GM18502 (cell line): ENCODE results near the gene ZCWPW1.
"Not testable (repeated sequence)": the region's sequence is repeated elsewhere in the genome, so short reads cannot be mapped to it uniquely, and the experiment has no call there.

Experiments used
- ATAC-seq: cut with Tn5 transposase; IDR thresholded peaks from one replicate; pipeline ENCODE4 v1.9.1; 2021; ENCODE audit warnings: mild to moderate bottlenecking; ENCODE audit not compliant: unreplicated experiment, poor library complexity

ZCWPW1 gene

DNA sequence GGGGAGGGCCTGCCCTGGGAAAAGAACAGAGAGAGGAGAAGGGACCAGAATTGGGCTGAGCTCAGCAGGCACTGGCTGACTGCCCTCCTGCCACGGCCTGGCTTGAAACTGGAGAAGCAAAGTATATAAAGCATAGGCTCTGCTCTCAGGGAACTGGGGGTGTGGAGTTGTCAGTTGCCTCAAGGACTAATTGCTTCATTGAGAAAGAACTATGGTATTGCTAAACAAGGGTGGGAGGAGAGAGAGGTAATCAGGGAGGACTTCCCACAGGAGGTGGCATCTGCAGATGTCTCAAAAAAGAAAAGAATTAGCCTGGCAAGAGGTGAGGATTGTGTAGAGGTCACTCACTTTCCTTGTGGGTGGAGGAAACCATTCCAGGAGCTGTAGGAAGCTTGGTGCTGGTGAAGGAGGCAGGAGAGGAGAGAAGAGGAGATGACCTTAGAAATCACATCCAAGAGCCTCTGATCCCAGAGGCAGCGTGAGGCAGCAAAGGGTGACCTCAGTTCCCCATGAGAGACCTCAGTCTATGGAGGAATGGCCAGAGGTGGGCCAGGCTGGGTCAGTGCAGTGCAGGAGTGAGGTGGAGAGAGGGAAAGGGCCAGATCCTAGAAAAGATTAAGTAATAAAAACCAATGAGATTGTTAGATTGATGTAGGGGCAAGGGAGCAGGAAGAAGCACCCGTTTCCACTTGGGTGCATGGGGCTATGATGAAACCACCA lies 68.2 kb downstream of the ZCWPW1 start:
- no peak for ATAC-seq

DNA sequence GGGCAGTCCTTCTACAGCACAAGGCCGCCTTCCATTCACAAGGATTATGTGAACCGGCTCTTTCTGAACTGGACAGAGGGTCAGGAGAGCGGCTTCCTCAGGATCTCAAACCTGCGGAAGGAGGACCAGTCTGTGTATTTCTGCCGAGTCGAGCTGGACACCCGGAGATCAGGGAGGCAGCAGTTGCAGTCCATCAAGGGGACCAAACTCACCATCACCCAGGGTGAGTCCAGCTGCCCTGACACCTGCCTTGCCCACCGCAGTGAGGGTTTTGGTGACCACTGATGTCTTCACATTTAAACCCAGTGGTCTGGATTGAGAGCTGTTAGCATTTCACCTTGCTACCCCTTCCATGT lies 69.7 kb downstream of the ZCWPW1 start:
- ATAC-seq, result no peak

DNA sequence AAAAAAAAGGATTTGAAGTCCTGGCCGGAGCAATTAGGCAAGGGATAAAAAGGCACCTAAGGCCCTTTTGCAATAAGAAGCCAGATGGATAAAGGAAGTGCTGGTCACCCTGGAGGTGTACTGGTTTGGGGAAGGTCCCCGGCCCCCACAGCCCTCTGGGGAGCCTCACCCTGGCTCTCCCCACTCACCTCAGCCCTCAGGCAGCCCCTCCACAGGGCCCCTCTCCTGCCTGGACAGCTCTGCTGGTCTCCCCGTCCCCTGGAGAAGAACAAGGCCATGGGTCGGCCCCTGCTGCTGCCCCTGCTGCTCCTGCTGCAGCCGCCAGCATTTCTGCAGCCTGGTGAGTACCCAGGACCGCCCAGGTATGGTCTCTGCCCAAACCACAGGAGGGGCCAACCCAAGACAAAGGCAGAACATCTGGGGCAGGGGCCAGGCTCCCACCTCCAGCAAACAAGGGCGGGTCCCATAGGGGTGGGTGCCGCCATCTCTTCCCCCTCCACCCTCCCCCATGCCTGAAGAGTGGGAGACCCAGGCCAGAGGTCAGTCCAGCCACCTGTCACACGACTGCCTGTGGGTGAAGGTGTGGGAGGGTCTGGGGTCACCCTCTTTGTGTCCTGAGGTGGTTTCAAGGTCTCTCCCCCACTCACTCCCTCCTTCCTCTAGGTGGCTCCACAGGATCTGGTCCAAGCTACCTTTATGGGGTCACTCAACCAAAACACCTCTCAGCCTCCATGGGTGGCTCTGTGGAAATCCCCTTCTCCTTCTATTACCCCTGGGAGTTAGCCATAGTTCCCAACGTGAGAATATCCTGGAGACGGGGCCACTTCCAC lies 70.3 kb downstream of the ZCWPW1 start, which contains the start of gene PILRB:
Gene PILRB (plus strand): TSS at position 91 of the 830 bp plus-strand sequence. CDS start 186 bp downstream, at position 277.
- ATAC-seq, result peak; percentile 49

DNA sequence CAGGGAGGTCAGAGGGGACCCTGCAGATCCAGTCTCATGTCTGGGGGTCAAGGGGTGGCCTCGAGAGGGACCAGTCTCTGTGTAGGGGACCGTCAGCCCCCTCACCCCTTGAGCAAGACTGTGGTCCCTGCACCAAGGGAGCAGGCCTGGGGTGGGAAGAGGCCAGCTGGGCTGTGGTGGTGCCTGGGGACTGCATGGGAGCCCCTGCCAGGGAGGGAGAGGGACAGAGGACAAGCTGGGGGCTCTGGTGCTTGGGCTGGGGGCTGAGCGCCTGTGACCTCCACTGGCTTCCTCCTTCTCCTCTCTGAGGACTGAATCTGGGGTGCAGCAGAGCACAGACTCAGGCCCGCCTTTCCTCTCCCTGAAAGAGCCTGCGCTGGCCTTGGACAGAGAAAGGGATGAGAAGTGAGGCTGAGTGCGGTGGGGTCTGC lies 71.4 kb downstream of the ZCWPW1 start:
- no peak for ATAC-seq

DNA sequence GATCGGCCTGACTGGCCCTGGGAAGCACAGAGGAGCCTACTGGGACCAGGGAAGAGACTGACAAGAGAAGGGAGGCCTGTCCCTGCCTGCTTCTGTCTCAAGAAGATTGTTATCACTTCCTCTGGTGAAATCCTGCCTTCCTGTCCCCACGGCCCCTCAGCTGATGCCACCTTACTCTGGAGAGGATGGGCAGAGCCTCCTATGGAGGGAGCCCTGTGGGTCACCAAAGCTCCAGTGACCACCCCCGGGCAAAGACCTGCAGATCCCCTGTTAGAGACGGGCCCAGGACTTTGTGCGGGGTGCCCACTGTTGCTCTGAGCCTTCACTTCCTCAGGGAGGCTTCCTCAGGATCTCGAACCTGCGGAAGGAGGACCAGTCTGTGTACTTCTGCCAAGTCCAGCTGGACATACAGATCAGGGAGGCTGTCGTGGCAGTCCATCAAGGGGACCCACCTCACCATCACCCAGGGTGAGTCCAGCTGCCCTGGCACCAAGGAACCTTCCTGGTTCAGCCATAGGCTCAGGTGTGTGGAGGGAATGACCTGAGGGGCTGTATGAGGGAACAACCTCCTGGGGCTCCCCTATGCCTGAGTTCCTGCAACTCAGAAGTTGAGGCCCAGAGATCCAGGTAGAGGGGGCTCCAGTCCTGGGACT lies 72.0 kb downstream of the ZCWPW1 start:
- ATAC-seq, result no peak

DNA sequence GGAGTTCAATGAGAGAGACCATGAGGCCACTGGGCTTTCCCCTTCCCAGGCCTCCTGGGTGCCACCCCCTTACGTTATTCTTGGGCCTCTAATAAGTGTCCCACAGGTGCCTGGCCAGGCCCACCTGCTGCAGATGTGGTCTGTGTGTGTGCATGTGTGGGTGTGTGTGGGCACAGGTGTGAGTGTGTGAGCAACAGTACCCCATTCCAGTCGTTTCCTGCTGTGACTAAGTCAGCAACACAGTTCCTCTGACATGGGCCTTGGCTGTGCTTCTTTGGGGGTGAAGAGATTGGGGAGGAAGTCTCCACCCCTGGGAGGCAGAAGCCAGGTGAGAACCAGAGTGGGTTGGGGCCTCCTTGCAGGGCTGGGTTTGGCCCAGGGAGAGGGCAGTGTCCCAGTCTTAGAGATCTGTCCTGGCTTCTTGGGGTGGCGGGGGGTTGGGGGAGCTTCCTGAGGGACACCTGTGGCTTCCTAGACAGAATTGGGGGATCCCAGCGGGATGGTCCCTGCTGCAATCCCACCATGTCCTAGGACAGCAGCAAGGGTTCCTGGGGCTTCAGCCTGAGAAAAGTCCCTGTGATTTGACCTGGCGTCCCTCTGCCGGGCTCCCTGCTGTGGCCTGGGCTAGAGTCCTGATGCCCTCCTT lies 74.7 kb downstream of the ZCWPW1 start:
- no peak for ATAC-seq

DNA sequence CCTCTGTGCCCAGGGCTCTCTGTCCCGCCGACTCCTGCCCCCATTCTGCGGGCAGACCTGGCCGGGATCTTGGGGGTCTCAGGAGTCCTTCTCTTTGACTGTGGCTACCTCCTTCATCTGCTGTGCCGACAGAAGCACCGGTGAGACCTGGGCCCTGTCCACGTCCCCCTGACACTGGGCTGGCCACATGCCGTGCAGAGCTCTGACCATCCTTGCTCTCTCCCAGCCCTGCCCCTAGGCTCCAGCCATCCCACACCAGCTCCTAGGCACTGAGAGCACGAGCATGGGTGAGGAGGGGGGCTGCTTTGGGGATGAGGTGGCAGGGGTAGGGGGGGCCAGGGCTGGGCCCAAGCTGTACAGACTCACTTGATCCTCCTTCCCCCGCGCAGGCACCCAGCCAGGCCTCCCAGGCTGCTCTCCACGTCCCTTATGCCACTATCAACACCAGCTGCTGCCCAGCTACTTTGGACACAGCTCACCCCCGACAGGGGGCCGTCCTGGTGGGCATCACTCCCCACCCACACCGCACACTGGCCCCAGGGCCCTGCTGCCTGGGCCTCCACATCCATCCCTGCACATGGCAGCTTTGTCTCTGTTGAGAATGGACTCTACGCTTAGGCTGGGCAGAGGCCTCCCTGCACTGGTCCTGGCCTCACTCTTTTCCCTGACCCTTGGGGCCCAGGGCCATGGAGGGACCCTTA lies 75.4 kb downstream of the ZCWPW1 start:
- ATAC-seq, result no peak

DNA sequence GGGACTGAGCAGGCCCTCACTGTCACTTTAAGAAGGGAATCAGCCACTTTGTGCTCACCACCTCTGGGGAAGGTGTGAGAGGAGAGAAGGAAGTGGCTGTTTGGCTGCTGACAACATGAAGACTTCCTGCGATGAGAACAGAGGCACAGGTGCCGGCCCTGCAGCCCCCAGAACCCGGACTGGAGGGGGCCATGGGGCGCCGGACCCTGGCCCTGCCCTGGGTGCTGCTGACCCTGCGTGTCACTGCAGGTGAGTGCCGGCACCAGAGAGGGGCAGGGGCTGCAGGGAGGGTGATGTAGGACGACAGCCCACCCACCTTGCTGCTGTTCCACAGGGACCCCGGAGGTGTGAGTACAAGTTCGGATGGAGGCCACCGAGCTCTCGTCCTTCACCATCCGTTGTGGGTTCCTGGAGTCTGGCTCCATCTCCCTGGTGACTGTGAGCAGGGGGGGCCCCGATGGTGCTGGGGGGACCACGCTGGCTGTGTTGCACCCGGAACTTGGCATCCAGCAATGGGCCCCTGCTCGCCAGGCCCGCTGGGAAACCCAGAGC lies 76.2 kb downstream of the ZCWPW1 start:
- not testable (repeated sequence) for ATAC-seq

DNA sequence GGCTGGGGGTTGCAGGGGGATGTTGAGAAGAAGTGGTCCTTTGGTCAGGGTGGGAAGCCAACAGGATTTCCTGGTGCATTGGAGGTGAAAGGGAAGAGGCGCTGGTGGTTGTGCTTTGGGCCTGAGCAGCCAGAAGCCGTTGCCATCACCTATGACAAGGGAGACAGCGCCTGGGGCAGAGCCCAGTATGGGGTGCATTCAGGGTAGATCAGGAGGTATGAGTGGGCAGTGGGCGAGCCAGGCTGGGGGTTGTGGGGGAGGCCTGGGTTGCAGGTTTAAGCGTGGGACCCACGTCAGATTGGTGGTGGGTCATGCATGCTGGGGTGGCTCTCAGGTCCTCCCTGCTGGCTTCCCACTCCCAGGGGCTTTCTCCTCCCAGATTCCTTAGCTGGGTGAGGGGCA lies 76.8 kb downstream of the ZCWPW1 start:
- ATAC-seq, result no peak
